ENCODE results near the gene TCP1.

GRCh38 chr6:159788753-159789376, 537 bp downstream of the TCP1 start:
- TF ChIP-seq, protein P1, sequence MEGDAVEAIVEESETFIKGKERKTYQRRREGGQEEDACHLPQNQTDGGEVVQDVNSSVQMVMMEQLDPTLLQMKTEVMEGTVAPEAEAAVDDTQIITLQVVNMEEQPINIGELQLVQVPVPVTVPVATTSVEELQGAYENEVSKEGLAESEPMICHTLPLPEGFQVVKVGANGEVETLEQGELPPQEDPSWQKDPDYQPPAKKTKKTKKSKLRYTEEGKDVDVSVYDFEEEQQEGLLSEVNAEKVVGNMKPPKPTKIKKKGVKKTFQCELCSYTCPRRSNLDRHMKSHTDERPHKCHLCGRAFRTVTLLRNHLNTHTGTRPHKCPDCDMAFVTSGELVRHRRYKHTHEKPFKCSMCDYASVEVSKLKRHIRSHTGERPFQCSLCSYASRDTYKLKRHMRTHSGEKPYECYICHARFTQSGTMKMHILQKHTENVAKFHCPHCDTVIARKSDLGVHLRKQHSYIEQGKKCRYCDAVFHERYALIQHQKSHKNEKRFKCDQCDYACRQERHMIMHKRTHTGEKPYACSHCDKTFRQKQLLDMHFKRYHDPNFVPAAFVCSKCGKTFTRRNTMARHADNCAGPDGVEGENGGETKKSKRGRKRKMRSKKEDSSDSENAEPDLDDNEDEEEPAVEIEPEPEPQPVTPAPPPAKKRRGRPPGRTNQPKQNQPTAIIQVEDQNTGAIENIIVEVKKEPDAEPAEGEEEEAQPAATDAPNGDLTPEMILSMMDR (IDR thresholded peaks at IDR 0.05; ENCODE audit: insufficient read depth, low read length, poor library complexity, severe bottlenecking): no peak
- TF ChIP-seq EZH2phosphoT487 (conservative IDR thresholded peaks at IDR 0.05; ENCODE audit: low read length): no peak

All from SU-DHL-6 (cell line).